CD4-positive, alpha-beta T cell treated with Interleukin-2 at 100 ng/mL for 4 hours (primary cell): ENCODE data around the gene NEGR1.

Experiments used
- DNase-seq: peaks from one replicate; pipeline ENCODE4 v3.0.0-alpha.2; 2020; ENCODE audit warnings: low spot score

Gene NEGR1

DNA sequence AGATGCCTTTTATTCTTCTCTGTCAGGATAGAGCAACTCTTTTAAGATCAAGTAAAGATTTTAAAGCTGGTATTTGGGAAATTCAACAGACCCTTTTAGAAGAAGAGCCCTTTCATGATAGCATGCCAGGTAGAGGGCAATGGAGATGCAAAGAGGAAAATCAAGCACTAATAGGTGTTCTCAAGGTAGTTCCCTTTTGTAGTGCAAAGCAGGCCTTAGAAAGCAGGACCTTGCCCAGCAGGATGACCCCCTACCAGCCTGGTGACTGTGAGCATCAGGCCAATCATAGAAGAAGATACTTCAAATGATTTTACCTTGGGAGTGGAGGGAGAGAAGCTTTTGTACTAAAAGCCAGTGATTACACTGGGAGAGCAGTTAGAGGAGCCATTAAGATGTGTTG is 820.1 kb downstream of the NEGR1 start:
- DNase-seq, result no peak

DNA sequence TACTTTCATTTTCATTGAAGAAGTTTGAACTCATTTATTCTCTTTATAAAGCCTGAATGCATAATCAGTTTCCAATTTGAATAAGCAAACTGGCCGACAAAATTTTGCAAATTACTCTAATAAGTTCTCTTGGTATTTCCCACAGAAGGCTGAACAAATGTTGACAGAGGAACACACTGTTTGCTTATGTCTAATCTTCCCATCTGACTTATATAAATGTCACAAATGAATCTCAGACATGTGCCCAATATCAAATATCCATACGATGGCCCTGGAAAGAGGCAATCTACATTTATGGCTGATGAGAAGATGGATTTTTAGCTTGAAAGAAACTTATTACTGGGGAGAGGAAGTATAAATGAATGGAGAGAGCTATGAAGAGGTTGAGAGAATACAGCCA is 820.9 kb downstream of the NEGR1 start:
- no peak for DNase-seq

DNA sequence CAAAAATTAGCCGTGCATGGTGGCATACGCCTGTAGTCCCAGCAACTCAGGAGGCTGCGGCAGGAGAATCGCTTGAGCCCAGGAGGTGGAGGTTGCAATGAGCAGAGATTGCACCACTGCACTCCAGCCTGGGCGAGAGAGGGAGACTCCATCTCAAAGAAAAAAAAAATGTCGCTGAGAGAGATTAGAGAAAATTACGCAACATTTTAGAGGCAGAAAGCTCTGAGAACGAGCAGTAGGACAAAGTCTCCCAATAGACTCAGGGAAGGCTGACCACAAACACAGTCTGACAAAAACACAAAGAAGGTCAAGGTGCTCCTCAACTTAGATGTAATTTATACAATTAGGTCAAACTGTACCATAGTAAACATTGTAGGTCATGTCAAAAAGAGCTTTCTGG is 833.9 kb downstream of the NEGR1 start:
- no peak for DNase-seq

DNA sequence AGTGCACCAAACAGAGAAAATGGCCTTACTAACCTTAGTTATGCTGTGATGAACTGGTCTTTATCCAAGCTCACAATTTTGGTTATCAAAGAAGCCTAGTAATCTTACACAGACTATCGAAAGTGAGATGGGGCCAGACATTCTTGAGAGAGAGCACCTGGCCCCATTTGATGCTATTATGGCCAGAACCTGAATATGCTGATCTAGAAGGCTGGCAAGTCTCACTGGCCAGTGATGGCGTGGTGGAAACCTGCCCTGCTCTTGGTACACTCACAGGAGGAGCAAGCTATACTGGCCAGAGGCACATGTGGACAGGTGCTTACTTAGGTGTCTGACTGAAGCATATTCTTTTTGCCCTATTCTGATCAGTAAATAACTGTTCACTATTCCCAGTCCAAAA is 843.7 kb downstream of the NEGR1 start:
- DNase-seq, result no peak

DNA sequence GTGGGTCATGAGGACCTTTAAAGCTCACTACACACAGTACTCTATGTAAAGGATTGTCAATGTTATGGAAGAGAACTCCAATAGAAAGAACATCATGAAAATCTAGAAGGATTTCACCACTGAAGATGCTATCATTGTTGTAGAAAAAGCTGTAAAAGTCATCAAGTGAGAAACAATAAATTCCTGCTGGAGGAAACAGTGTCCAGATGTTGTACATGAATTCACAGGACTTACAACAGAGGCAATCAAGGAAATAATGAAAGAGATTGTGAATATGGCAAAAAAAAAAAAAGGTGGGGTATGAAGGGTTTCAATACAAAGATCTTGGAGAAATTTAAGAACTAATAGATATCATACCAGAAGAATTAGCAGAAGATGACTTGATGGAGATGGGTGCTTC is 846.4 kb downstream of the NEGR1 start:
- no peak for DNase-seq

DNA sequence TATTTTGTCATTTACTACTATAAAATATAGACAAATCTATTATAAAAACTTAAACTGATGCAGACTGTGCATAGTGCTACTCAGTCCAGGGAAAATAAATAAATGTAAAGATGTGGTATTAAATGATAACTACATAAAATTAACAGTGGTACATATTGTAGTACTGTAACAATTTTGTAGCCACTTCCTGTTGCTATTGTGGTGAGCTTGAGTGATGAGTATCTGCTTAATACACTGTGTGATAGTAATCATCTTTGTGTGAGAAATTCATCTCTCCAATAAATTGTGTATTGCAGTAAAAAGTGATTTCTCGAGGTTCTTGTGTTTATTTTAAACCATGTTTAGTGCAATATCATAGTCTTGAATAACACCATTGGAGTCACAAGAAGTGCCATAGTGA is 848.1 kb downstream of the NEGR1 start:
- no peak for DNase-seq

DNA sequence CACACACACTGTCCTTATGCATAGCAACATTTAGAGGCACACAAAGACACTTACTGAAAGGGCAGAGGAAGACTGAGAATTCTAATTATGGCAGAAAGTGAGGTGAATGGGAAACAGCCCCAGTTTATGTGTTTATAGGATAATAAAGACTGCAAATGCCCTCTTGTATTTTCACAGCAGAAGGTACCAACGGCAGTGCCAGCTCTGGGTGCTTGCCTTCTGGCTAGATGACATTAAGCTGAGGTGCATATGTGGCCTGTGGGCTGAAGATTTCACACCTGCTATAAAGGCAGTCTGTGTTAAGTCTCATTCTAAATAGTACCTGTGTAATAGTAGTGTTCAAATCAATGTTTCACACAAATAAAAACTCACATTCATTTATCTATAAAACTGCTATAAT is 854.3 kb downstream of the NEGR1 start:
- DNase-seq, result no peak

DNA sequence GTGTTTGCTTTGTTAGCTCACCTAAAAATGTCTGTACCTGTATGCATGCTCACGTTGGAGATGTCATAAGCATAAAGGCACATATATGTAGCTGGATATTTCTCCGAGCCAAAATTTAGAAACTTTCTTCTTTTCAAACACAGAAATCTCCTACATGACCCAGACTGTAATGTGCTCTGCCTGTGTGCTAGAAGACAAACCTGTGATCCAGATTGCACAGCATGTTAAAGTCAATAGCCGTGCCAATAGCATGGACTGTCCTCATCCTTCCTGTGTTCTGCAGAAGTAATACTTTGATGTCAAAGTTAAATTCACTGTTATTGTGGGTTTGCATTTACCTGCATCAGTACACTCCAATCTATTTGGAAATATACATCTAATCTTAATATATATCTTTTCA is 855.3 kb downstream of the NEGR1 start:
- no peak for DNase-seq

DNA sequence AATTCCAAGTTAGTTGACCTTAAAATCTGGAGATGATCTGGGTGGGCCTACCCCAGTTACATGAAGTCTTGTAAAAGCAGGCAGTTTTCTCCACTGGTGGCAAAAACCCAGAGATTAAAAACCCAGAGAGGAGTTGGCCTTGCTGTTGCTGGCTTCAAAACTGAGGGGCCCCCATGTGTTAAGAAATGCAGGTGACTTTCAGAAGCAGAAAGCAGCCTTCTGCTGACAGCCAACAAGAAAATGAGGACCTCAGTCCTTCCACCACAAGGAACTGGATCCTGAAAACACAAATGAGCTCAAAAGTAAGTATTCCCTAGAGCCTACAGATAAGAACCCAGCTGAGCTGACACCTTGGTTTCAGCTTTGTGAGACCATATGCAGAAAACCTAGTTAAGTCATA is 857.8 kb downstream of the NEGR1 start:
- DNase-seq, result no peak

DNA sequence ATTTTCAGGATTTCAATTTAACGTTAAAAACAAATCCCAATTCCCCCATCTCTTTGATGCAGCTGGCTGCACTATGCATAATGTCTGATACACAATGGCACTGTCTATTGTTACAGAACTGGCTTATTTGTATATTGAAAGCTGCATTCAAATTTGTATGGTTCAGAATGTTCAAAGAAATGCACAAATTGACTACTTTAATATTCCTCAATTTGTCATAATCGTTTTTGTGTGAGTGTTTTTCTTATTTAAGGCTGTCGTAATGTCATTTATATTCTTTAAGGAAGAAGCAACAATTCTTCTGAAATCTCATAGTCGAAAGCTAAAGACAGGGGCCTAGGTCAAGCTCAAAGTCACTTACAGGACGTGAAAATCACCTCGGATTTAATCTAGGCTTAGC is 860.1 kb downstream of the NEGR1 start:
- DNase-seq, result no peak

DNA sequence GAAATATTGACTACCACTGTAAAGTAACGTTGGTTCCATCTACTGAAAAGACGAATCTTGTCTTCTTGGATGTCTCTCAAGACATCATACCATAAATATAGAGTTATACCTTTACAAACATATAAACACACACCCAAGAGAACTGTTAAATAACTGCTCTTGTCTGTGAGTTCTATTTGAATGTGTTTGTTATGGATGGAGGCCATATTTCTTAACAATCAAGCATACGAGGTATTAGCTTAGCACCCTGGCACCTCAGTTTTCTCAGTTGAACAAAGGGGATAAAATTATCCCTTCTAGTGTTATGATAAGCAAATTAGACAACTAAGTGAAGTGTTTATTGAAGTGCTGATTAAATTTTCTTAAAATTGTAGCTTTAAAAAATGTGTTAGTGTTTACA is 864.9 kb downstream of the NEGR1 start:
- no peak for DNase-seq

DNA sequence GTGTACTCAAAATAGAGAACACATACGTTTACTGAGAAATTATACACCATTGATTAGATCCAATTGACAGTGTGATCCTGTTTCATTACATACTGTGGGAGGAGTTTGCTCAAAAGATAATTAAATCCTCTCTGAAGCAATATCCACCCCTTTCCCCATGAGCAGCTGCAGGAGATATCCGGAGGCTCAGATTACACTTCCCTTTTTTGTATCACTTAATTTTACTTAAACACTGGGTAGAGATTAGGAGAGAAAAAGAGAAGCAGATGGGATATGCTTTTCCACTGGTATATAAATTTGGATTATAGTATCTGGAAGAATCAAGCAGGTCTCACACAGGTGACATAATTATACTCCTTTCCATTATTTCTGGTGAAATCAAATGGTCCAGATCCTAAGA is 868.2 kb downstream of the NEGR1 start:
- no peak for DNase-seq

DNA sequence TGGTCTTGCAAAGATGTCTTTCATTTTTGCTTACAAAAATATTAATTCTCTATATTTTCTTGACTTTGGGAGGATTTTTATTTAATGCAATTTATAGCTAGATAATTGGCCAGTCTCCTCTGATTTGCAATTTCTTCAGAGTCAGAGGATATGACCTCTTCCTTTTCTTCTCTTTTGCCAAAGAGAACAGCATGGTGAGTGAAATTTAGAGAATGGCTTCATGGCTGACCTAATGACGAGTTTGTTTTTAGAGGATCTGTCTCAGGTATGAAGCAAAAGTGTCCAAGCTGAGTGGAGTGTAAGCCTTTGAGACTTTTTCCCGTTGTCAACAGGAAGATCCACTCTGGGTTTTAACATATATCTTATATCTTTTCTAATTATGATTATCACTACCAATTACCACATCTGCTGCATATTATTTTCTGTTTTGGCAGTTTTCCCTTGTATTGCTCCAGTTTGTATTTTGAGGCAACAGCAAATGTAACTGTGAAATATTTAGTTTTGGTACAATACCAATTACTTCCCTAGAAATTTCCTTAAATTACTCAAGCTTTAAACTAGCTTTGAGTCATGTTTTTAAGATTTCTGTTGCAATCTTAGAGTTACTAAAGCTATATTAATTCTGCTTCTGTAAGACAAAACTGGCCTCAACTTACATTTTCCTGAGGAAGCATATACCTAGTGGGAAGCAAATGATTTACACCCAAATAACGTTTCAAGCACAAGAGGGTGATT is 868.7 kb downstream of the NEGR1 start:
- no peak for DNase-seq

DNA sequence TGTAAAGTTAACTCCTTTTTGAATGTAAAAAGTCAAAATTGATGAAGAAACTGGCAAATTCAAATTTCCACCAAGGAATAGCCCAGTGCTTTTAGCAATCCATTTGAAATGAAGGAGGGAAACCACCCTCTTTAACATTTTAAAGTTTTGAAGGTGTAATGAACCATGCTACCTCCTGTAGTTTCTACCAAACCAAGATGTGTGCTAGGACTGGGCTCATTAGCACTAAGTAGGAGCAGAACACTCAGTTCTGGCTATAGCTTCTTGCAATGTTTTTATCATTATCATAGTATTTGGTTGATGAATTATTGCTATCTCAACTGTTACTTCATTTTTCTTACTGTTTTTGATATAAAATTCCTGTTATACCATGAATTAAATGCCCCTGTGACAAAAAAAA is 882.3 kb downstream of the NEGR1 start:
- DNase-seq, result no peak

DNA sequence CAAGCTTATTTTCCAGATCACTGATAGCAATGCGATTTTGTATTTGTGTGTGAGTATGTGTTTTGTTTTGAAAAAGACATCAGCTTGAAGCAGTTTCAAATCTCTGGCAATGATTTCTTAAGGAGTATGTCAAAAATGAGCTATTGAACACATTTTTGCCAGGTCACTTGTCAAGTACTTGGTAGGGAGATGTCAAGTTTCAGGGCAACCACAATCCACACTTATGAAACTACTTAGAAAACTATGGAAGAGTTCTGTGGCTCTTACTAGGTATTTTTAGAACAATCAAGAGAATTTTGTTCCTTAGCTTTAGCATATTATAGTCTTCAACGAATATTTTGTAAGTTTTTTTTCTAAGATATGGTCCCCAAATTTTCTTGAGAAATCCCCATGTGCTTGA is 882.7 kb downstream of the NEGR1 start:
- DNase-seq, result no peak

DNA sequence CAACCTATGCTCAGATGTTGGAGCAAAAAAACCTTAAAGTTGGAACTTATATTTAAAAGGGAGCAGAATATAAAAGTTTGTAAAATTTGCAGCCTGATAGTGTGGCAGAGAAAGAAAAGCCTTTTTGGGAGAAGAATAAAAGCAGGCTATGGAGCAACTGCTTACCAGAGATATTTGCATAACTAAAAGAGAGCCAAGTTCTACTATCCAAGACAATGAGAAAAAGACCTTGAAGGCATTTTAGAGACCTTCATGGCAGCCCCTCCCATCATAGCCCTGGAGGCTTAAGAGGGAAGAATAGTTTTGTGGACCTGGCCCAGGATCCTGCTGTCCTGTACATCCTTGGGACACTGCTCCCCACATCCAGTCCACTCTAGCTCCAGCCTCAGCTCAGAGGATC is 889.0 kb downstream of the NEGR1 start:
- no peak for DNase-seq

DNA sequence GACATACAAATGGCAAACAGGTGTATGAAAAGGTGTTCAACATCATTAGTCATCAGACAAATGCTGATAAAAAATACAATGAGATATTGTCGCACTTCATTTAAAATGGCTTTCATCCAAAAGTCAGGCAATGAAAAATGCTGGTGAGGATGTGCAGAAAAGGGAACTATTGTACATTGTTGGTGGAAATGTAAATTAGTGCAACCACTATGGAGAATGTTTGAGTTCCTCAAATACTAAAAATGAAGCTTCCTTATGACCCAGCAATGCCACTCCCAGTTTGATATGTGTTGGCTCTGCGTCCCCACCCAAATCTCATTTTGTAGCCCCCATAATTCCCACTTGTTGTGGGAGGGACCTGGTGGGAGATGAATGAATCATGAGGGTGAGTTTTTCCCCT is 891.8 kb downstream of the NEGR1 start:
- DNase-seq, result no peak

DNA sequence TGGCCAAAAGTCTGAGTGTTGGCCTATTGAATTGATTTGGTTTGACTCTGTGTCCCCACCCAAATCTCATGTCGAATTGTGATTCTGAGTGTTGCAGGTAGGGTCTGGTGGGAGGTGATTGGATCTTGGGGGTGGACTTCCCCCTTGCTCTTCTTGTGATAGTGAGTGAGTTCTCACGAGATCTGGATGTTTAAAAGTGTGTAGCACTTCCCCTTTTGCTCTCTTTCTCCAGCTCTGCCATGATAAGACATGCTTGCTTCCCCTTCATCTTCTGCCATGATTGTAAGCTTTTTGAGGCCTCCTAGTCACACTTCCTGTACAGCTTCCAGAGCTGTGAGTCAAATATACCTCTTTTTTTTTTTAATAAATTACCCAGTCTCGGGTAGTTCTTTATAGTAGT is 904.5 kb downstream of the NEGR1 start:
- no peak for DNase-seq

DNA sequence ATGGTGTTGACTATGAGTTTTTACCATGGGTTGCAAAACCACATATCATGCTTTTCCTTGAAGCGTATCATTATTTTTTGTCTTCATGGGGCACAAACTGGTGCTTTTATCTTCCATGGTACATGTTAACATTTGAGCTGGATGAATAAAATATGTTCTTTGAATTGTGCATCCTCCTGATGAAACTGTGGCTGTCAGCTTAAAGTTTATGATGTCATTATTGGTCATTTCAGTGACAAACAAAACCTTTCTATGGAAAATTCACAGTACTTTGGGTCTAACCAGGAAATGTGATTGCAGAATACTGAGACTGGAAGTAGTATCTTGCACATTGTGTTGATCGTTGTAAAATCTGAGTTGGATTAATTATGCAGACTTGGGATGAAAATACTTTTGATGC is 909.8 kb downstream of the NEGR1 start:
- DNase-seq, result no peak

DNA sequence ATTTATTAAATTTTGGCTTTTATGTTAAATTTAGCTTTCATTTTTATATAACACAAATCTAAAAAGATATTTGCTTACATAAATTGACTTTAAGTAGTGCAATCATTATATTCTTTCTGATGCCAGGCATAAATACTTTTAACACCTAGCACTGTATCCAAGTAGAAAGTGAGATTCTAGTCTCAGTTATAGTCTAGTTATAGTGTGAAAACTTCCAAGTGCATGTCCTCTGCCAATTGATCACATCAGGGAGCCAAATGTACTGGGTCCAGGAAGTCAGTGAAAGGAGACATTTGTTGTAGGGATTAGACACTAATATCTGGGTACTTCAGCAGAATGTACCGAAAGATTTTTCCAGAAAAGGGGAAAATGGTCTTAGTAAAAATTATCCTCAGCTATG is 910.8 kb downstream of the NEGR1 start:
- DNase-seq, result no peak

DNA sequence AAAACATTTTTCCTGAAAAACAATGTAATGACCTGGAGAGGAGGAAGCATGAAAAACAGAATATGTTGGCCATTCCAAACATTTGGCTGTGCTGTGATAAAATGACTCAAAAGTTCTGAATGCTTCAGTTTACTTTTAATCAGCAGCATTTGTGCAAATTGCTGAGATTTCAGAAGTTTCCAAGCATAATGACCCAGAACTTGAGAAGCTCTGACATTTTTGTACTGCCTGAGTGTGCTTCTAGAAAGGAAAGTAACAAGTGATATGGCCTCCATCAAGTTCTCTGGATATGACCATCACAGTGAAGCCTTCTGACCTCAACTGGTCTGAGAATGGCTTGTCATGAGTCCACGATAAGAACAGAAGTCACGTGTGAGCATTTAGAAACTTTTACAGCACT is 918.1 kb downstream of the NEGR1 start:
- no peak for DNase-seq

DNA sequence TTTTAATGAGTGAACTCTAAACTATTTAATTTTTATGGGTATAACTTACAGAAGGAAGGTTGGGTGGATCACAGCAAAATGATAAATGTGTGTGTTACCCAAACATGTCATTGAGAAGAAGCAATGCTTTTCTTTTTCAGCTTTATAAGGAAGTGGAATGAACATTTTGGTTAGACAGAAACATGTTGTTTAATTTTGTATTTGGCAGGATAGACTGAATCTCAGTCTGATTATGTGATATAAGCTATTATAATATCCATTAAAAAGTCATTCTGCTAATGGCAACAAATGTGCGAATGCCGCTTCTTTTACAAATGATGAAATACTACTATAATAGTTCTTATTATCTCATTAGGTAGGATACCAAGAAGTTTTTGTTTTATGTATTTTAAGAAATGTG is 919.6 kb downstream of the NEGR1 start:
- DNase-seq, result no peak

DNA sequence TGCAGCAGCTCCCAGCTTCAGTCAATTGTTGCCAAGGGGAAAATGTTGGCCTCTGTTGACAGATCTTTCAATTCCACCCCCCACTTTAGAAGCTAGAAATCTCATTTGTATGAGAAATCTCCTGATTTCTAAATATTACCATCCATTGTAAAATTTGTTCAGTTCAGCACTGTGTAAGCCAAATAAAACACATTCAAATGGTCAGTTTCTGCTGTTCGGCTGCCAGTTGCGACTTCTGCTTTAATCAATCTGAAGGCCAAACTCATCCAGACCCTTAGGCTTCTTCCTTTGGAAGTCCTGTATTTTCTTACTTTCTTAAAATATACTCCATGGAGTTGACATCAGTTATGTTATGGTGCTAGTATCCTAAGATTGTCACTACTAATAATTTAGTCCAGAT is 920.3 kb downstream of the NEGR1 start:
- no peak for DNase-seq

DNA sequence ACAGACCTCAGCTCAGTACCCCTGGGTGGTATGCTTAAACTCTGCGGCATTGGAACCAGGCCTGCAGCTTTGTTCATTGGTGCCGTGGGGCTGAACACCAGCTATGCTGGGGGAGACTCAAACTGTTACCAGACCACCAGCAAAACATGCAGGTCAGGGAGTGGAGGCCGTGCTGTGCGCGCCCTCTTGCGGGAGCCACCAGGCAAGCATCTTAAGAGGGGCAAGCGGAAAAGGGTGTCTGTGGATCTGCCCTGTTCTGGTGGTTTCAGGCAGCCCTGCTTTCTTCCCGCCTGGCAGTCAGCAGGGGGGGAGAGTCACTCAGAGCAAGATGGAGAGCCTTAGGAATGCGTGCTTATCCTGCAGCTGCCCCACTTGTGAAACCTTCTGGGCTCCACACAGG is 924.6 kb downstream of the NEGR1 start:
- DNase-seq, result no peak

DNA sequence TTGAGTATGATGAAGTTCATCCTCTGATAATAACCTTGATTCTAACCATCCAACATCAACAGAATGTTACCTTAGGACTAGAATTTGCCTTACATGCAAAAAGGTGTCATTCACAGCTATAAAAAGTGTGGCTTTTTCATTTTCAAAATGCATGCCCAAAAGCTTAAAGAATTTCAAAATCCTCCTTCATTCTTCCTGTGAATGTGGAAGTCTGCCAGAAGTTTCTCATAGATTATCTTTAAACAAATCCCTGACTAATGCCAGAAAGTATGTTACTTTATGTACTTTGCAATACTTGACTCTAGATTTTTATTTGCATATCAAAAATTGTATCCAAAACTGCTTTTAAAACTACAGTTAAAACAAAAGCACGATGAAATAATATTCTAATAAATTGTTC is 930.9 kb downstream of the NEGR1 start:
- DNase-seq, result no peak
